HCT116 (cell line): Measurements from ENCODE around the gene LHPP. TPM values are rescaled to one million over a fixed set of nuclear protein-coding genes. Genes with fewer than 3 reads are reported as not detected.

Source experiments
- ATAC-seq: fragments of 200-7000 bp; cut with Tn5 transposase; 2 replicates; pipeline ENCODE4 v1.9.1; 2020; ENCODE audit warnings: mild to moderate bottlenecking, moderate library complexity
- BruUV-seq: library from RNA; stranded (reverse); fragments of 400-500 nt; replicated peaks from 2 replicates; lab custom pipeline; 2021; lab: Mats Ljungman, UMichigan
- CTCF ChIA-PET: fragments of 300-600 bp; sonication (Branson Sonifier 250); formaldehyde crosslinking; loops from one replicate; lab custom pipeline; 2021; ENCODE audit warnings: antibody characterized with exemption; lab: Charles Lee
- POLR2A ChIA-PET: fragments of 300-600, 350-600 bp; sonication (Branson Sonifier 250); formaldehyde crosslinking; loops from one replicate; lab custom pipeline; 2021; ENCODE audit warnings: antibody characterized with exemption; lab: Charles Lee
- RAD21 ChIA-PET, 2 experiments: fragments of 300-600 bp; sonication (Branson Sonifier 250); formaldehyde crosslinking; loops; one replicate each; lab custom pipeline; 2023; ENCODE audit warnings: low total read pairs in 2 of 2; ENCODE audit not compliant: uncharacterized antibody in 2 of 2, unreplicated experiment in 2 of 2, low non-redundant PET in 1 of 2; lab: Charles Lee
- DNase-seq: peaks from one replicate; pipeline ENCODE4 v3.0.0-alpha.2; 2010; ENCODE audit warnings: low read depth, low spot score
- H2AFZ ChIP-seq: fragments of 200-600 bp; shearing (Covaris generic), sonication (generic); 2 replicates; pipeline ENCODE4 v1.6.1; 2017; ENCODE audit warnings: low read depth, mixed run types, mixed read lengths, antibody characterized with exemption, low read length; ENCODE audit not compliant: poor library complexity, severe bottlenecking
- H3K27ac ChIP-seq: 2 replicates; pipeline ENCODE4 v1.5.1; 2012; ENCODE audit warnings: low read depth, low read length
- H3K27me3 ChIP-seq: fragments of 200-600 bp; sonication (generic); 2 replicates; pipeline ENCODE4 v1.6.1; 2016; ENCODE audit warnings: mixed run types, low read length, mixed read lengths; ENCODE audit not compliant: insufficient read depth
- H3K36me3 ChIP-seq, 2 experiments: fragments of 200-500 bp in 1 of 2; fragments of 200-600 bp in 1 of 2; sonication (Bioruptor generic) in 1 of 2; sonication (generic) in 1 of 2; 2 replicates each; pipeline versions ENCODE4 v1.5.1 to v1.6.1; 2014 to 2016; ENCODE audit warnings: low read length in 2 of 2, inconsistent platforms in 1 of 2, mixed read lengths in 1 of 2, mixed run types in 1 of 2; ENCODE audit not compliant: insufficient read depth in 2 of 2, control insufficient read depth in 1 of 2
- H3K4me1 ChIP-seq, 2 experiments: fragments of 200-600 bp in 1 of 2; sonication (generic) in 1 of 2; 2 replicates each; pipeline versions ENCODE4 v1.5.1 to v1.6.1; 2012 to 2017; ENCODE audit warnings: low read length in 2 of 2, inconsistent platforms in 1 of 2, mild to moderate bottlenecking in 1 of 2, mixed read lengths in 1 of 2, mixed run types in 1 of 2, moderate library complexity in 1 of 2; ENCODE audit not compliant: insufficient read depth in 2 of 2, control insufficient read depth in 1 of 2
- H3K4me2 ChIP-seq: fragments of 200-600 bp; sonication (generic); 2 replicates; pipeline ENCODE4 v1.6.1; 2017; ENCODE audit warnings: mixed run types, low read length, mixed read lengths
- H3K4me3 ChIP-seq, 2 experiments: fragments of 200-600 bp in 1 of 2; sonication (generic) in 1 of 2; replicated peaks in 1 of 2; 2 replicates each; pipeline ENCODE4 v1.5.1; 2011 to 2016; ENCODE audit warnings: low read length in 2 of 2, control low read depth in 1 of 2, low read depth in 1 of 2, mild to moderate bottlenecking in 1 of 2, mixed read lengths in 1 of 2, mixed run types in 1 of 2
- H3K79me2 ChIP-seq: fragments of 200-600 bp; sonication (generic); 2 replicates; pipeline ENCODE4 v1.6.1; 2017; ENCODE audit warnings: mild to moderate bottlenecking, mixed run types, low read length, moderate library complexity, mixed read lengths; ENCODE audit not compliant: insufficient read depth
- H3K9ac ChIP-seq: fragments of 200-600 bp; sonication (generic); 2 replicates; pipeline ENCODE4 v1.6.1; 2016; ENCODE audit warnings: low read length, mixed read lengths
- H3K9me2 ChIP-seq: fragments of 200-600 bp; sonication (generic), shearing (Covaris generic); 2 replicates; pipeline ENCODE4 v1.6.1; 2017; ENCODE audit warnings: mixed run types, mild to moderate bottlenecking, moderate library complexity; ENCODE audit not compliant: insufficient read depth
- H3K9me3 ChIP-seq, 2 experiments: fragments of 200-500 bp in 1 of 2; fragments of 200-600 bp in 1 of 2; sonication (Bioruptor generic) in 1 of 2; sonication (generic) in 1 of 2; 2 replicates each; pipeline ENCODE4 v1.6.1; 2014 to 2017; ENCODE audit warnings: low read length in 2 of 2, mixed read lengths in 2 of 2, inconsistent platforms in 1 of 2, low read depth in 1 of 2, mild to moderate bottlenecking in 1 of 2, mixed run types in 1 of 2, moderate library complexity in 1 of 2; ENCODE audit not compliant: control insufficient read depth in 1 of 2, insufficient read depth in 1 of 2
- H4K20me1 ChIP-seq: fragments of 200-600 bp; sonication (generic), shearing (Covaris generic); 2 replicates; pipeline ENCODE4 v1.6.1; 2017; ENCODE audit warnings: mixed run types, mild to moderate bottlenecking, moderate library complexity; ENCODE audit not compliant: insufficient read depth
- CBX3 ChIP-seq: IDR thresholded peaks from 2 replicates; pipeline ENCODE4 v1.6.1; 2012; ENCODE audit warnings: low read depth
- CEBPB ChIP-seq: IDR thresholded peaks from 2 replicates; pipeline ENCODE4 v1.6.1; 2012; ENCODE audit warnings: low read depth
- EGR1 ChIP-seq: IDR thresholded peaks from 2 replicates; pipeline ENCODE4 v1.6.1; 2012; ENCODE audit warnings: low read depth
- FOSL1 ChIP-seq: IDR thresholded peaks from 2 replicates; pipeline ENCODE4 v1.6.1; 2012; ENCODE audit warnings: low read depth
- POLR2AphosphoS5 ChIP-seq: IDR thresholded peaks from 2 replicates; pipeline ENCODE4 v1.6.1; 2011; ENCODE audit warnings: mild to moderate bottlenecking, low read depth, low read length, moderate library complexity
- RAD21 ChIP-seq: IDR thresholded peaks from 2 replicates; pipeline ENCODE4 v1.6.1; 2012; ENCODE audit warnings: low read depth, mild to moderate bottlenecking
- SIN3A ChIP-seq: IDR thresholded peaks from 2 replicates; pipeline ENCODE4 v1.6.1; 2012; ENCODE audit warnings: low read depth
- SP1 ChIP-seq: IDR thresholded peaks from 2 replicates; pipeline ENCODE4 v1.6.1; 2012; ENCODE audit warnings: low read depth
- YY1 ChIP-seq: IDR thresholded peaks from 2 replicates; pipeline ENCODE4 v1.6.1; 2011; ENCODE audit warnings: low read length, low read depth, moderate library complexity, mild to moderate bottlenecking; ENCODE audit not compliant: insufficient replicate concordance; ENCODE audit errors: extremely low read depth
- ZFX ChIP-seq: fragments of 450-650 bp; IDR thresholded peaks from 2 replicates; pipeline ENCODE4 v1.6.1; 2017
- ZNF274 ChIP-seq: fragments of 200-500 bp; sonication (Bioruptor generic); IDR thresholded peaks from 2 replicates; pipeline ENCODE4 v1.6.1; 2014; ENCODE audit warnings: mild to moderate bottlenecking, low read depth, low read length, inconsistent platforms
- intact Hi-C: fragments of 100-400 bp; cut with micrococcal nuclease; formaldehyde crosslinking; loops from 2 replicates; pipeline ENCODE4 v1.10.0; 2022
- total RNA-seq: library from RNA; stranded (reverse); gene quantifications from one replicate; pipeline ENCODE4 v1.2.1, GENCODE V29; 2021; ENCODE audit not compliant: unreplicated experiment
- TF ChIP-seq, protein P1 (sequence below): IDR thresholded peaks from 2 replicates; pipeline ENCODE4 v1.6.1; 2012
- TF ChIP-seq, protein P2 (sequence below): IDR thresholded peaks from 2 replicates; pipeline ENCODE4 v1.6.1; 2011; ENCODE audit warnings: mild to moderate bottlenecking, low read length, moderate library complexity; ENCODE audit not compliant: insufficient replicate concordance; ENCODE audit errors: extremely low read depth
- TF ChIP-seq, protein P3 (sequence below): IDR thresholded peaks from 2 replicates; pipeline ENCODE4 v1.6.1; 2012
- TF ChIP-seq, protein P4 (sequence below), 3 experiments: fragments of 200-600 bp in 1 of 3; sonication (generic) in 1 of 3; IDR thresholded peaks in 2 of 3; conservative IDR thresholded peaks in 1 of 3; 2 replicates each; pipeline ENCODE4 v1.5.1; 2012 to 2017; ENCODE audit warnings: low read depth in 2 of 3, low read length in 2 of 3, antibody characterized with exemption in 1 of 3, borderline replicate concordance in 1 of 3, control low read depth in 1 of 3, mild to moderate bottlenecking in 1 of 3, mixed read lengths in 1 of 3, mixed run types in 1 of 3, moderate library complexity in 1 of 3; ENCODE audit not compliant: insufficient read depth in 1 of 3

The LHPP gene
- total RNA-seq, 1 experiment from 2014 or later = 45.8 TPM

DNA sequence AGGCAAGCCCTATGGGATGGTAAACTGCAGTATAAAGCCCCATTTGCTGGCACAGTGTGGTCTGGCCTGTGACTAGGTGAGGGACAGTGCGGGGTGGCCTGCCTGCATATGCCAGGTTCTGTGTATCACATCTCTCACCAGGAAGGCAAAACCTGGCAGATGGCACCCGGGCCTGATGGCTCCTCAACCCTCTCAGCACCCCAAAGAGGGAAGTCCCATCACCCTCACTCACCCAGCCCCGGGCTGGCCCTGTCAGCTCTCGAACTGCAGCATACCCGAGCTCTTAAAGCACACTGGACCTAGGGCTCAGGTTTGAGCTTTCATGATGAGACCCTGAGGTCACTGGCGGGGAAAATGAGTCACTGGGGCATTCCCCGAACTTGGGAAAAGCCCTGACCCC lies 130.5 kb downstream of the LHPP start:
- DNase-seq = no peak

DNA sequence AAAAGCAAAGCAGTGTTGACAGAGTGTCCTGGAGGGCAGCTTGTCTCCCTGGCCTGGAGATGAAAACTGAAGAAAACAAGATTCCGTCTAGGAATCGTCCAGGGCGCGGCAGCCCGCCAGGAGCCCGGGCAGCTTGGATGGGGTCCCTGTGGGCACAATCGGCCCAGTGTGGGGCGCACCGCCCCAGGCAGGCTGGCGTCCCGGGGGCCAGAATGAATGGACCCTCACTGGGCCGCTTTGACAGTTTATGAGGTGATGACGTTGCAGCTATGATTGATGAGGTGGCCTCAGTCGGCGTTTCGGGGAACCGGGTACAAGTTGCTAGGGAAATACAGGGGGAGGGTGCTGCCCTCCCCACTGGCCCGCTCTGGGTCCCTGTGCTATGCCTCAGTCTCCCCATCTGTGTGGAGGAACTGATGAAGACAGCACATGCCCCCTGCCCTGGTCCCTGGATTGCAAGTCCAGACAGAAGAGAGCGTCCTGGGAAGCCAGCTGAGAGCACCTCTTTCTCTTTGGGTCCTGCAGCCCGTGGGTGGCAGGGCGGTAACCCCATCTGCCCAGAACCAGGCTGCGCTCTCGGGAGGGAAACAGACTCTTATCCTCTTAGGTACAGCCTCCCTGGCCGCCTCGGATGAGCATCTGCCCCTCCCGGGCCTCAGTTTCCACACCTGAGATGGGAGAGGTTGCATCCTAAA lies 131.3 kb downstream of the LHPP start:
- ATAC-seq (no peak), DNase-seq (no peak)
- Histone ChIP-seq H3K4me3 (no peak overlapping the region), H3K36me3 (no peaks in the 10 kb centered on the region), H2AFZ (no peak overlapping the region), H3K9me3 (no peaks in the 10 kb centered on the region), H3K4me1 (peaks cover 14 to 24% of the 10 kb centered on the region in 2 experiments; a peak in 3 of 4 replicates), H3K27me3 (no peaks in the 10 kb centered on the region), H4K20me1 (no peaks in the 10 kb centered on the region), H3K27ac (no peak overlapping the region), H3K9me2 (no peaks in the 10 kb centered on the region), H3K9ac (no peak overlapping the region), H3K79me2 (no peaks in the 10 kb centered on the region), H3K4me2 (no peak overlapping the region)
- CTCF ChIA-PET = interaction anchor here (0.6 kb wide), 1 partner anchor 1043 kb away, joined by 3 read pairs; no protein-coding TSS in a partner anchor
- RAD21 ChIA-PET = no interaction called here
- no TSS peak for BruUV-seq
- intact Hi-C loops = no loop called here
- POLR2A ChIA-PET = no interaction called here
- TF ChIP-seq ZNF274 (no peak), FOSL1 (no peak), SP1 (no peak), RAD21 (no peak), YY1 (no peak), POLR2AphosphoS5 (no peak), SIN3A (no peak), EGR1 (no peak), CBX3 (no peak), ZFX (no peak), CEBPB (no peak)
- TF ChIP-seq, protein P1, sequence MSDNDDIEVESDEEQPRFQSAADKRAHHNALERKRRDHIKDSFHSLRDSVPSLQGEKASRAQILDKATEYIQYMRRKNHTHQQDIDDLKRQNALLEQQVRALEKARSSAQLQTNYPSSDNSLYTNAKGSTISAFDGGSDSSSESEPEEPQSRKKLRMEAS = no peak
- TF ChIP-seq, protein P2, sequence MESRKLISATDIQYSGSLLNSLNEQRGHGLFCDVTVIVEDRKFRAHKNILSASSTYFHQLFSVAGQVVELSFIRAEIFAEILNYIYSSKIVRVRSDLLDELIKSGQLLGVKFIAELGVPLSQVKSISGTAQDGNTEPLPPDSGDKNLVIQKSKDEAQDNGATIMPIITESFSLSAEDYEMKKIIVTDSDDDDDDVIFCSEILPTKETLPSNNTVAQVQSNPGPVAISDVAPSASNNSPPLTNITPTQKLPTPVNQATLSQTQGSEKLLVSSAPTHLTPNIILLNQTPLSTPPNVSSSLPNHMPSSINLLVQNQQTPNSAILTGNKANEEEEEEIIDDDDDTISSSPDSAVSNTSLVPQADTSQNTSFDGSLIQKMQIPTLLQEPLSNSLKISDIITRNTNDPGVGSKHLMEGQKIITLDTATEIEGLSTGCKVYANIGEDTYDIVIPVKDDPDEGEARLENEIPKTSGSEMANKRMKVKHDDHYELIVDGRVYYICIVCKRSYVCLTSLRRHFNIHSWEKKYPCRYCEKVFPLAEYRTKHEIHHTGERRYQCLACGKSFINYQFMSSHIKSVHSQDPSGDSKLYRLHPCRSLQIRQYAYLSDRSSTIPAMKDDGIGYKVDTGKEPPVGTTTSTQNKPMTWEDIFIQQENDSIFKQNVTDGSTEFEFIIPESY = no peak
- TF ChIP-seq, protein P3, sequence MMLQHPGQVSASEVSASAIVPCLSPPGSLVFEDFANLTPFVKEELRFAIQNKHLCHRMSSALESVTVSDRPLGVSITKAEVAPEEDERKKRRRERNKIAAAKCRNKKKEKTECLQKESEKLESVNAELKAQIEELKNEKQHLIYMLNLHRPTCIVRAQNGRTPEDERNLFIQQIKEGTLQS = no peak
- TF ChIP-seq, protein P4, sequence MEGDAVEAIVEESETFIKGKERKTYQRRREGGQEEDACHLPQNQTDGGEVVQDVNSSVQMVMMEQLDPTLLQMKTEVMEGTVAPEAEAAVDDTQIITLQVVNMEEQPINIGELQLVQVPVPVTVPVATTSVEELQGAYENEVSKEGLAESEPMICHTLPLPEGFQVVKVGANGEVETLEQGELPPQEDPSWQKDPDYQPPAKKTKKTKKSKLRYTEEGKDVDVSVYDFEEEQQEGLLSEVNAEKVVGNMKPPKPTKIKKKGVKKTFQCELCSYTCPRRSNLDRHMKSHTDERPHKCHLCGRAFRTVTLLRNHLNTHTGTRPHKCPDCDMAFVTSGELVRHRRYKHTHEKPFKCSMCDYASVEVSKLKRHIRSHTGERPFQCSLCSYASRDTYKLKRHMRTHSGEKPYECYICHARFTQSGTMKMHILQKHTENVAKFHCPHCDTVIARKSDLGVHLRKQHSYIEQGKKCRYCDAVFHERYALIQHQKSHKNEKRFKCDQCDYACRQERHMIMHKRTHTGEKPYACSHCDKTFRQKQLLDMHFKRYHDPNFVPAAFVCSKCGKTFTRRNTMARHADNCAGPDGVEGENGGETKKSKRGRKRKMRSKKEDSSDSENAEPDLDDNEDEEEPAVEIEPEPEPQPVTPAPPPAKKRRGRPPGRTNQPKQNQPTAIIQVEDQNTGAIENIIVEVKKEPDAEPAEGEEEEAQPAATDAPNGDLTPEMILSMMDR (IDR thresholded peaks at IDR 0.05 in 2 of 3, conservative IDR thresholded peaks at IDR 0.05 in 1 of 3; ENCODE audit: borderline replicate concordance in 1 of 3, insufficient read depth in 1 of 3, low read depth in 2 of 3, low read length in 2 of 3) = no peak

More for the DNA sequence above, 130.5 kb downstream of the LHPP start:
- ATAC-seq = no peak
- ChIA-PET POLR2A (no interaction called here), RAD21 (no interaction called here), CTCF (no interaction called here)
- no peaks in the 10 kb centered on the region for H3K9me3 ChIP-seq
- H3K36me3 ChIP-seq = no peaks in the 10 kb centered on the region
- H3K9me2 ChIP-seq = no peaks in the 10 kb centered on the region
- no peak for TF ChIP-seq RAD21
- TF ChIP-seq, protein P1 = no peak
- no peaks in the 10 kb centered on the region for H3K27me3 ChIP-seq
- no peak overlapping the region for H3K27ac ChIP-seq
- intact Hi-C loops = no loop called here
- H2AFZ ChIP-seq = no peak overlapping the region
- BruUV-seq = no TSS peak
- H3K4me1 ChIP-seq = peaks cover 12 to 22% of the 10 kb centered on the region in 2 experiments; a peak in 3 of 4 replicates
- H4K20me1 ChIP-seq = no peaks in the 10 kb centered on the region
- H3K79me2 ChIP-seq = no peaks in the 10 kb centered on the region
- no peak overlapping the region for H3K4me3 ChIP-seq
- no peak overlapping the region for H3K9ac ChIP-seq
- no peak overlapping the region for H3K4me2 ChIP-seq
